Activated CD8-positive, alpha-beta T cell treated with anti-CD3 and anti-CD28 coated beads, Interleukin-2, amount 10 ng/mL, durations not matched to agents 7 days and 5 days (primary cell): Measurements from ENCODE around the gene IL1R1. TPM values are rescaled to one million over a fixed set of nuclear protein-coding genes. Genes with fewer than 3 reads are reported as not detected.
"Not testable (repeated sequence)": the region's sequence is repeated elsewhere in the genome, so short reads cannot be mapped to it uniquely, and the experiment has no call there.

Source experiments
- ATAC-seq: fragments of 150-1000 bp; cut with Tn5 transposase; one replicate; pipeline ENCODE4 v1.10.0; 2021; ENCODE audit warnings: moderate library complexity
- CTCF ChIA-PET: fragments of 350-600 bp; sonication (Branson Sonifier 250); formaldehyde crosslinking; loops from one replicate; lab custom pipeline; 2021; ENCODE audit warnings: antibody characterized with exemption; lab: Charles Lee
- POLR2A ChIA-PET: fragments of 350-600 bp; sonication (Branson Sonifier 250); formaldehyde crosslinking; loops from one replicate; lab custom pipeline; 2021; ENCODE audit warnings: antibody characterized with exemption; lab: Charles Lee
- DNase-seq: peaks from one replicate; pipeline ENCODE4 v3.0.0-alpha.2; 2020
- H3K27ac Mint-ChIP-seq: one replicate; pipeline ENCODE4 v1.8.0; 2021; ENCODE audit warnings: mild to moderate bottlenecking, mixed read lengths
- H3K27me3 Mint-ChIP-seq: one replicate; pipeline ENCODE4 v1.8.0; 2021; ENCODE audit warnings: low read depth, mixed read lengths
- H3K36me3 Mint-ChIP-seq: one replicate; pipeline ENCODE4 v1.8.0; 2021; ENCODE audit warnings: low read depth, mixed read lengths
- H3K4me1 Mint-ChIP-seq: one replicate; pipeline ENCODE4 v1.8.0; 2021; ENCODE audit warnings: low read depth, mixed read lengths
- H3K4me3 Mint-ChIP-seq: one replicate; pipeline ENCODE4 v1.8.0; 2021; ENCODE audit warnings: mild to moderate bottlenecking, mixed read lengths
- H3K9me3 Mint-ChIP-seq: one replicate; pipeline ENCODE4 v1.8.0; 2022; ENCODE audit warnings: mixed read lengths; ENCODE audit not compliant: insufficient read depth
- total RNA-seq, 2 experiments: library from RNA; stranded (reverse); gene quantifications; one replicate each; pipeline ENCODE4 v1.2.3, GENCODE V29; 2021

IL1R1 gene
- total RNA-seq, 2 experiments from 2014 or later = not detected

DNA sequence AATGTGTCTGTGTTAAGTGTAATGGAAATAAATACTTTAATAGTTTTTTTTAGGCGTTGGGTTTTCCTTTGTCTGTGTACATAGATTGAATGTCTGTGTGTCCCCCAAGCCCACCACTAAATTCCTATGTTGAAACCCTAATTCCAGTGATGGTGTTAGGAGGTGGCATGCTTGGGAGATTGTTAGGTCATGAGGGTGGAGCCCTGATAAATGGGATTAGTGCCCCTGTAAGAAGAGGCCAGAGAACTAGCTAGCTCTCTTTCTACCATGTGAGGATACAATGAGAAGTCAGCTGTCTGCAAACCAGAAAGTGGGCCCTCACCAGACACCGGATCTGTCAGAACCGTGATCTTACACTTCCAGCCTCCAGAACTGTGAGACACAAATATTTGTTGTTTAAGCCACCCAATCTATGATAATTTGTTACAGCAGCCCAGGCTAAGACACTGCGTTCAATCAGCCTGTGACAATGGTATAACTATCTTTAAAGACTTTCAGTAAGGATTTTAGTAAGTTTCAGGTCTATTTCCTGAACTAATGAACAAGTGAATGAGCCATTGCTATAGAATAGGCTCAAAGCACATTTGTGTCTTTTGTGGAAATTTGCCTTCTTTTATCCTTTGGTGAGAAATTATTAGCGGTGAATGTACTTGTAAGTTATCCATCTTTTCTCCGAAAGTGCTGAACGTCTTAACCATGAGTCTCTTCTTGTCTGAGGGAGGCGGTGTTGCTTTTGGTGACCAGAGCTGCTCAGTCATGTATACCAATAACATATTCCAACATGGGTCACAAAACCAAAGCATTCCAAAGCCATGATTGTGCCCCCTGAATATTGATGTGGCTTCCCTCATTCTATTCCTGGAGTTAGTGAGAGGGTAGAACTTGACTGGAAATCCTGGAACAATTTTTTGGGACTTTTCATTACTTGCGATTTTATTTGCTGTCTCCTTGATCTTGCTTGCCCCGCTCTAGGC is 29.6 kb upstream of the IL1R1 start:
- H3K27me3 Mint-ChIP-seq = peaks cover 7% of the 10 kb centered on the region
- ChIA-PET POLR2A (no interaction called here), CTCF (no interaction called here)
- ATAC-seq (no peak), DNase-seq (no peak)
- no peak overlapping the region for H3K4me3 Mint-ChIP-seq
- no peaks in the 10 kb centered on the region for H3K36me3 Mint-ChIP-seq
- no peaks in the 10 kb centered on the region for H3K9me3 Mint-ChIP-seq
- H3K4me1 Mint-ChIP-seq = peaks cover 2% of the 10 kb centered on the region
- no peak overlapping the region for H3K27ac Mint-ChIP-seq

- no peak for ATAC-seq
Observed at GRCh38 chr2:102114290-102114721, 28.2 kb upstream of the IL1R1 start.

GRCh38 chr2:102114851-102115497 is 27.6 kb upstream of the IL1R1 start:
- no peak for ATAC-seq
- Mint-ChIP-seq H3K36me3 (no peaks in the 10 kb centered on the region), H3K9me3 (no peaks in the 10 kb centered on the region), H3K27ac (no peak overlapping the region), H3K4me3 (no peak overlapping the region), H3K4me1 (peaks cover 2% of the 10 kb centered on the region), H3K27me3 (peaks cover 5% of the 10 kb centered on the region)
- no peak for DNase-seq
- CTCF ChIA-PET = no interaction called here
- POLR2A ChIA-PET = no interaction called here

More at GRCh38 chr2:102114290-102114721, 28.2 kb upstream of the IL1R1 start:
- Mint-ChIP-seq H3K4me1 (peaks cover 2% of the 10 kb centered on the region), H3K27ac (no peak overlapping the region), H3K36me3 (no peaks in the 10 kb centered on the region), H3K27me3 (peaks cover 5% of the 10 kb centered on the region), H3K4me3 (no peak overlapping the region), H3K9me3 (no peaks in the 10 kb centered on the region)
- POLR2A ChIA-PET = no interaction called here
- DNase-seq = no peak
- CTCF ChIA-PET = no interaction called here

GRCh38 chr2:102116630-102117471 is 25.7 kb upstream of the IL1R1 start:
- ChIA-PET POLR2A (interaction anchor here (0.6 kb wide), 1 partner anchor 26 kb away, joined by 3 read pairs; the partner anchor contains the start of gene IL1R1), CTCF (no interaction called here)
- Mint-ChIP-seq H3K36me3 (no peaks in the 10 kb centered on the region), H3K27me3 (peaks cover 5% of the 10 kb centered on the region), H3K4me3 (no peak overlapping the region), H3K27ac (no peak overlapping the region), H3K9me3 (no peaks in the 10 kb centered on the region), H3K4me1 (peaks cover 2% of the 10 kb centered on the region)
- DNase-seq (no peak), ATAC-seq (no peak)

DNA sequence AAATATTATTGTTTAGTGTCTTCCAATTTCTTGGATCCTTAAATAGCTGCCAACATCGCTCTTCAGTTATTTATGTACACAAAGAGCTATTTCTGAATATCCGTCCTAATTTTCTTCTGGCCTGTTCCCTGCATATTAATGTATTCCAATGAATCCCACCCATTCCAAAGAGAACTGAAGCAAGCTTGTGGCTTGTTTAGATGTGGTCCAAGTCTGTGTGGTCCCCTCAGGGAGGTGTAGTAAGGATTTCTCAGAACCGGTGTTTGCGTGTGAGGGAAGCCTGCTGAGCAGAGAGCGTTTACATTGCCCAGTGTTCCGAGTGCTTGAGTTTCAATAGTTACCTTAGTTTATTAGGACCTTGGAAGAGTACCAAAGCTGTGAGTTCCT is 25.1 kb upstream of the IL1R1 start:
- Mint-ChIP-seq H3K9me3 (no peaks in the 10 kb centered on the region), H3K4me3 (no peak overlapping the region), H3K27ac (no peak overlapping the region), H3K36me3 (no peaks in the 10 kb centered on the region), H3K4me1 (no peaks in the 10 kb centered on the region), H3K27me3 (peaks cover 5% of the 10 kb centered on the region)
- POLR2A ChIA-PET = interaction anchor here (0.6 kb wide), 1 partner anchor 25 kb away, joined by 3 read pairs; the partner anchor contains the start of gene IL1R1
- CTCF ChIA-PET = no interaction called here
- DNase-seq (no peak), ATAC-seq (no peak)

- peaks cover 5% of the 10 kb centered on the region for H3K27me3 Mint-ChIP-seq
- no peaks in the 10 kb centered on the region for H3K36me3 Mint-ChIP-seq
- DNase-seq (no peak), ATAC-seq (no peak)
- no peaks in the 10 kb centered on the region for H3K4me1 Mint-ChIP-seq
- no peak overlapping the region for H3K27ac Mint-ChIP-seq
- no peak overlapping the region for H3K4me3 Mint-ChIP-seq
- no peaks in the 10 kb centered on the region for H3K9me3 Mint-ChIP-seq
- POLR2A ChIA-PET = interaction anchor here (0.6 kb wide), 1 partner anchor 106 kb away, joined by 3 read pairs; no protein-coding TSS in a partner anchor
- CTCF ChIA-PET = no interaction called here
Observed at GRCh38 chr2:102119255-102119654, 23.3 kb upstream of the IL1R1 start.

GRCh38 chr2:102120261-102120660 is 22.3 kb upstream of the IL1R1 start:
- no peak for ATAC-seq
- Mint-ChIP-seq H3K36me3 (no peaks in the 10 kb centered on the region), H3K4me3 (no peak overlapping the region), H3K27me3 (peaks cover 5% of the 10 kb centered on the region), H3K9me3 (no peaks in the 10 kb centered on the region), H3K27ac (no peak overlapping the region), H3K4me1 (no peaks in the 10 kb centered on the region)
- ChIA-PET POLR2A (no interaction called here), CTCF (no interaction called here)
- no peak for DNase-seq

- no peaks in the 10 kb centered on the region for H3K4me1 Mint-ChIP-seq
- H3K9me3 Mint-ChIP-seq = no peaks in the 10 kb centered on the region
- H3K27me3 Mint-ChIP-seq = peaks cover 1% of the 10 kb centered on the region
- DNase-seq = no peak
- H3K36me3 Mint-ChIP-seq = no peaks in the 10 kb centered on the region
- H3K27ac Mint-ChIP-seq = no peak overlapping the region
- H3K4me3 Mint-ChIP-seq = no peak overlapping the region
- ChIA-PET POLR2A (no interaction called here), CTCF (no interaction called here)
- no peak for ATAC-seq
Observed at GRCh38 chr2:102120701-102121159, 21.8 kb upstream of the IL1R1 start.

DNA sequence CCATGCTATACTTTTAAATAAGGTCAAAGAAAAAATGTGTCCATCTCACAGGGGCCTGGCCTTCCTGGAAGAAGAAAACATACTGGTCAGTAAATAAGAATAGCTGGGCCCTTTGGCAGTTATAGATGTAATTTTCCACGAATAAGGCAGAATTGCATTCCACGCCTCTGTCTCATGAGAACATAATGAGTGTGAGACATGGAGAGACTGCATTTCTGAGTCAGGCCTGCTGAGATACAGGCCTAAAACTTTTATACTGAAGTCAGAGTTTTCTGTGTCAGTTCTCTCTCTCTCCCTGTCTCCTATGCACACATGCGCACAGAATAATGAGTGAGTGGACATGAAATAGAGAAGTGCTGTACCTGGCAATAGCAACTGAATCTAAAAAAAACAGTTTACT is 20.4 kb upstream of the IL1R1 start:
- CTCF ChIA-PET = no interaction called here
- Mint-ChIP-seq H3K36me3 (no peaks in the 10 kb centered on the region), H3K27me3 (no peaks in the 10 kb centered on the region), H3K4me1 (no peaks in the 10 kb centered on the region), H3K4me3 (no peak overlapping the region), H3K27ac (no peak overlapping the region), H3K9me3 (no peaks in the 10 kb centered on the region)
- DNase-seq (no peak), ATAC-seq (no peak)
- POLR2A ChIA-PET = no interaction called here

DNA sequence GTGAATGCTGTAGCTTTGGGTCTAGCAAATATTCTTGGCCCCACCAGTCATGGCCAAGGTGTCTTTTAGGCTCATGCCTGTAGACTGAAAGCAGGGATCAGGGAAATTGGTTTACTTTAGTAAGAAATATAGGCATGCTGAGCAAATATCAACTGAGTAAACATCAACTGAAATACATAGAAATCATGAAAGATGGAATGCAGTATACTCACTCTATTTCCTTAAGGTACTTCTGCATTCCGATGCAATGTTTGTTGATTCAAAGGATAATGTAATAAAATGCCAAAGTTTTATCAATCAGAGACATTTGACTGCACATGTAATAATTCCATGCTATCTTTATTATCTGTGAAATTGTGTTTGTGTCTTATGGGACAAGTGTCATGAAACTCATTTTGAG is 19.6 kb upstream of the IL1R1 start:
- Mint-ChIP-seq H3K27me3 (no peaks in the 10 kb centered on the region), H3K4me1 (no peaks in the 10 kb centered on the region), H3K36me3 (no peaks in the 10 kb centered on the region), H3K4me3 (no peak overlapping the region), H3K27ac (no peak overlapping the region), H3K9me3 (no peaks in the 10 kb centered on the region)
- DNase-seq (no peak), ATAC-seq (no peak)
- ChIA-PET POLR2A (no interaction called here), CTCF (no interaction called here)

- H3K9me3 Mint-ChIP-seq, H3K4me3 Mint-ChIP-seq, DNase-seq, CTCF ChIA-PET, H3K27ac Mint-ChIP-seq, H3K27me3 Mint-ChIP-seq, ATAC-seq, H3K36me3 Mint-ChIP-seq, H3K4me1 Mint-ChIP-seq: not testable (repeated sequence)
- POLR2A ChIA-PET = interaction anchor here (0.6 kb wide), 1 partner anchor 21 kb away, joined by 3 read pairs; no protein-coding TSS in a partner anchor
Observed at GRCh38 chr2:102124421-102124820, 18.1 kb upstream of the IL1R1 start.
